LNCAP (cell line): ENCODE measurements around the gene C1orf174.

Source experiments
- CTCF ChIP-seq: fragments of 450-650 bp; IDR thresholded peaks from 2 replicates; pipeline ENCODE4 v1.5.1; 2017; ENCODE audit warnings: mild to moderate bottlenecking

C1orf174 gene

GRCh38 chr1:3886691-3887090 lies 13.4 kb downstream of the C1orf174 start:
- TF ChIP-seq CTCF = no peak

- TF ChIP-seq CTCF = no peak
Measured at GRCh38 chr1:3886106-3886670, 13.9 kb downstream of the C1orf174 start.

- TF ChIP-seq CTCF = no peak
Measured at GRCh38 chr1:3885611-3886010, 14.5 kb downstream of the C1orf174 start.

GRCh38 chr1:3884966-3885365 lies 15.1 kb downstream of the C1orf174 start:
- no peak for TF ChIP-seq CTCF

GRCh38 chr1:3883194-3883925 lies 16.7 kb downstream of the C1orf174 start:
- TF ChIP-seq CTCF = no peak

- TF ChIP-seq CTCF = no peak
Measured at GRCh38 chr1:3881193-3881480, 18.9 kb downstream of the C1orf174 start.

- no peak for TF ChIP-seq CTCF
Measured at GRCh38 chr1:3880429-3881192, 19.5 kb downstream of the C1orf174 start.
